ENCODE data around the gene ARAP3. TPM values are rescaled to one million over a fixed set of nuclear protein-coding genes. Genes with fewer than 3 reads are reported as not detected.
"Not testable (repeated sequence)": the region's sequence is repeated elsewhere in the genome, so short reads cannot be mapped to it uniquely, and the experiment has no call there.

ARAP3 gene
- polyA plus RNA-seq (2012; ENCODE audit: low read depth, missing spikeins), result not detected

- DNase-seq (ENCODE audit: insufficient read length, low spot score) (no peak), FAIRE-seq (no peak)
- TF ChIP-seq TAF1 (IDR thresholded peaks at IDR 0.05; ENCODE audit: low read depth, low read length) (no peak), POU2F2 (IDR thresholded peaks at IDR 0.05; ENCODE audit: low read depth, low read length) (no peak), POLR2AphosphoS5 (IDR thresholded peaks at IDR 0.05; ENCODE audit: low read depth, low read length) (no peak), POLR2A (IDR thresholded peaks at IDR 0.05; ENCODE audit: low read depth, low read length) (no peak), SPI1 (IDR thresholded peaks at IDR 0.05; ENCODE audit: low read depth, low read length) (no peak), PAX5 (IDR thresholded peaks at IDR 0.05; ENCODE audit: insufficient read depth, low read length, severe bottlenecking) (no peak)
Measured at GRCh38 chr5:141681695-141682641, at the start of gene ARAP3. ARAP3 (minus strand) TSS chr5:141682230; CDS start chr5:141680486, 1,744 bp downstream.

GRCh38 chr5:141729387-141730006 is 47.5 kb upstream of the ARAP3 start:
- FAIRE-seq (no peak), DNase-seq (ENCODE audit: insufficient read length, low spot score) (no peak)
- TF ChIP-seq POU2F2 (IDR thresholded peaks at IDR 0.05; ENCODE audit: low read depth, low read length), result no peak
- no peak for TF ChIP-seq POLR2A (IDR thresholded peaks at IDR 0.05; ENCODE audit: low read depth, low read length)
- TF ChIP-seq PAX5 (IDR thresholded peaks at IDR 0.05; ENCODE audit: insufficient read depth, low read length, severe bottlenecking), result no peak
- no peak for TF ChIP-seq POLR2AphosphoS5 (IDR thresholded peaks at IDR 0.05; ENCODE audit: low read depth, low read length)
- TF ChIP-seq SPI1 (IDR thresholded peaks at IDR 0.05; ENCODE audit: low read depth, low read length), result no peak
- TF ChIP-seq TAF1 (IDR thresholded peaks at IDR 0.05; ENCODE audit: low read depth, low read length), result no peak

GRCh38 chr5:141725891-141726290 is 43.9 kb upstream of the ARAP3 start:
- FAIRE-seq (no peak), DNase-seq (ENCODE audit: insufficient read length, low spot score) (no peak)
- no peak for TF ChIP-seq SPI1 (IDR thresholded peaks at IDR 0.05; ENCODE audit: low read depth, low read length)
- no peak for TF ChIP-seq TAF1 (IDR thresholded peaks at IDR 0.05; ENCODE audit: low read depth, low read length)
- TF ChIP-seq POLR2AphosphoS5 (IDR thresholded peaks at IDR 0.05; ENCODE audit: low read depth, low read length), result no peak
- TF ChIP-seq POLR2A (IDR thresholded peaks at IDR 0.05; ENCODE audit: low read depth, low read length), result no peak
- no peak for TF ChIP-seq PAX5 (IDR thresholded peaks at IDR 0.05; ENCODE audit: insufficient read depth, low read length, severe bottlenecking)
- no peak for TF ChIP-seq POU2F2 (IDR thresholded peaks at IDR 0.05; ENCODE audit: low read depth, low read length)

GRCh38 chr5:141725174-141725573 is 43.1 kb upstream of the ARAP3 start:
- not testable (repeated sequence) for DNase-seq (ENCODE audit: insufficient read length, low spot score); FAIRE-seq

- FAIRE-seq (no peak), DNase-seq (ENCODE audit: insufficient read length, low spot score) (no peak)
- TF ChIP-seq PAX5 (IDR thresholded peaks at IDR 0.05; ENCODE audit: insufficient read depth, low read length, severe bottlenecking) (no peak), POLR2AphosphoS5 (IDR thresholded peaks at IDR 0.05; ENCODE audit: low read depth, low read length) (no peak), TAF1 (IDR thresholded peaks at IDR 0.05; ENCODE audit: low read depth, low read length) (no peak), SPI1 (IDR thresholded peaks at IDR 0.05; ENCODE audit: low read depth, low read length) (no peak), POLR2A (IDR thresholded peaks at IDR 0.05; ENCODE audit: low read depth, low read length) (no peak), POU2F2 (IDR thresholded peaks at IDR 0.05; ENCODE audit: low read depth, low read length) (no peak)
Measured at GRCh38 chr5:141722266-141722665, 40.2 kb upstream of the ARAP3 start.

- FAIRE-seq (no peak), DNase-seq (ENCODE audit: insufficient read length, low spot score) (no peak)
- no peak for TF ChIP-seq POLR2AphosphoS5 (IDR thresholded peaks at IDR 0.05; ENCODE audit: low read depth, low read length)
- TF ChIP-seq SPI1 (IDR thresholded peaks at IDR 0.05; ENCODE audit: low read depth, low read length), result peak; percentile 57
Measured at GRCh38 chr5:141717043-141717442, 35.0 kb upstream of the ARAP3 start.

- FAIRE-seq (no peak), DNase-seq (ENCODE audit: insufficient read length, low spot score) (no peak)
- no peak for TF ChIP-seq POU2F2 (IDR thresholded peaks at IDR 0.05; ENCODE audit: low read depth, low read length)
- no peak for TF ChIP-seq TAF1 (IDR thresholded peaks at IDR 0.05; ENCODE audit: low read depth, low read length)
- TF ChIP-seq SPI1 (IDR thresholded peaks at IDR 0.05; ENCODE audit: low read depth, low read length), result no peak
- no peak for TF ChIP-seq POLR2AphosphoS5 (IDR thresholded peaks at IDR 0.05; ENCODE audit: low read depth, low read length)
- TF ChIP-seq PAX5 (IDR thresholded peaks at IDR 0.05; ENCODE audit: insufficient read depth, low read length, severe bottlenecking), result no peak
- TF ChIP-seq POLR2A (IDR thresholded peaks at IDR 0.05; ENCODE audit: low read depth, low read length), result no peak
Measured at GRCh38 chr5:141716468-141716867, 34.4 kb upstream of the ARAP3 start.

GRCh38 chr5:141716009-141716408 is 34.0 kb upstream of the ARAP3 start:
- TF ChIP-seq PAX5 (IDR thresholded peaks at IDR 0.05; ENCODE audit: insufficient read depth, low read length, severe bottlenecking), result no peak
- no peak for TF ChIP-seq POU2F2 (IDR thresholded peaks at IDR 0.05; ENCODE audit: low read depth, low read length)
- no peak for TF ChIP-seq SPI1 (IDR thresholded peaks at IDR 0.05; ENCODE audit: low read depth, low read length)
- no peak for DNase-seq (ENCODE audit: insufficient read length, low spot score)
- FAIRE-seq, result no peak

GRCh38 chr5:141715346-141715905 is 33.4 kb upstream of the ARAP3 start:
- TF ChIP-seq TAF1 (IDR thresholded peaks at IDR 0.05; ENCODE audit: low read depth, low read length) (no peak), POLR2AphosphoS5 (IDR thresholded peaks at IDR 0.05; ENCODE audit: low read depth, low read length) (no peak), PAX5 (IDR thresholded peaks at IDR 0.05; ENCODE audit: insufficient read depth, low read length, severe bottlenecking) (no peak), POU2F2 (IDR thresholded peaks at IDR 0.05; ENCODE audit: low read depth, low read length) (no peak), POLR2A (IDR thresholded peaks at IDR 0.05; ENCODE audit: low read depth, low read length) (no peak), SPI1 (IDR thresholded peaks at IDR 0.05; ENCODE audit: low read depth, low read length) (no peak)
- no peak for DNase-seq (ENCODE audit: insufficient read length, low spot score)
- no peak for FAIRE-seq
